Measurements from ENCODE around the gene COMMD6.

Gene COMMD6

GRCh38 chr13:75486146-75487062, 51.2 kb downstream of the COMMD6 start:
- DNase-seq, result peak in 2 of 3 donors; percentile 57 to 68
- H3K9me3 ChIP-seq (ENCODE audit: control extremely low read depth in 1 of 5, control insufficient read depth in 4 of 5, insufficient read depth in 2 of 5, low read depth in 1 of 5, low read length in 4 of 5), result no peaks in the 10 kb centered on the region
- H3K4me3 ChIP-seq (ENCODE audit: control insufficient read depth in 1 of 7, extremely low read depth in 1 of 7, insufficient read depth in 4 of 7, low read depth in 2 of 7, low read length in 6 of 7), result peak overlapping the region in 1 of 7 experiments; percentile 32
- H3K36me3 ChIP-seq (ENCODE audit: control insufficient read depth in 4 of 4, insufficient read depth in 4 of 4, low read length in 3 of 4), result no peaks in the 10 kb centered on the region
- no peak overlapping the region for H3K27ac ChIP-seq (ENCODE audit: insufficient read depth in 1 of 2, low read depth in 1 of 2, low read length in 2 of 2, poor library complexity in 1 of 2, severe bottlenecking in 2 of 2)
- CTCF ChIA-PET, result interaction anchor here (0.6 to 1.4 kb wide), 4 partner anchors 13 to 1838 kb away, joined by 3 to 5 read pairs (median 4); no protein-coding TSS in a partner anchor
- peaks cover 0 to 2% (median 0%) of the 10 kb centered on the region in 5 experiments for H3K27me3 ChIP-seq (replicated peaks in 2 of 5; ENCODE audit: control insufficient read depth in 4 of 5, insufficient read depth in 5 of 5, low read length in 4 of 5)
- POLR2A ChIA-PET, result interaction anchor here (0.9 kb wide), 1 partner anchor 37 kb away, joined by 3 read pairs; no protein-coding TSS in a partner anchor
- H3K4me1 ChIP-seq (ENCODE audit: control extremely low read depth in 1 of 4, control insufficient read depth in 4 of 4, insufficient read depth in 4 of 4, low read length in 3 of 4), result peaks cover 4 to 52% (median 23%) of the 10 kb centered on the region in 4 experiments
- 27% methylated on average over 5 of the region's 5 CpGs for WGBS (ENCODE audit: insufficient coverage)

- Histone ChIP-seq H3K27me3 (replicated peaks in 2 of 5; ENCODE audit: control insufficient read depth in 4 of 5, insufficient read depth in 5 of 5, low read length in 4 of 5) (peaks cover 0 to 4% (median 0%) of the 10 kb centered on the region in 5 experiments), H3K36me3 (ENCODE audit: control insufficient read depth in 4 of 4, insufficient read depth in 4 of 4, low read length in 3 of 4) (no peaks in the 10 kb centered on the region), H3K4me1 (ENCODE audit: control extremely low read depth in 1 of 4, control insufficient read depth in 4 of 4, insufficient read depth in 4 of 4, low read length in 3 of 4) (peaks cover 4 to 55% (median 30%) of the 10 kb centered on the region in 4 experiments), H3K27ac (ENCODE audit: insufficient read depth in 1 of 2, low read depth in 1 of 2, low read length in 2 of 2, poor library complexity in 1 of 2, severe bottlenecking in 2 of 2) (no peak overlapping the region), H3K9me3 (ENCODE audit: control extremely low read depth in 1 of 5, control insufficient read depth in 4 of 5, insufficient read depth in 2 of 5, low read depth in 1 of 5, low read length in 4 of 5) (no peaks in the 10 kb centered on the region), H3K4me3 (ENCODE audit: control insufficient read depth in 1 of 7, extremely low read depth in 1 of 7, insufficient read depth in 4 of 7, low read depth in 2 of 7, low read length in 6 of 7) (no peak overlapping the region)
- WGBS (ENCODE audit: insufficient coverage), result no CpG with 5 or more reads among the region's 1 CpG
- DNase-seq, result no peak
- POLR2A ChIA-PET, result interaction anchor here (0.7 to 0.9 kb wide), 2 partner anchors 38 to 53 kb away, joined by 3 read pairs; no protein-coding TSS in a partner anchor
- CTCF ChIA-PET, result interaction anchor here (0.5 to 0.6 kb wide), 3 partner anchors 27 to 73 kb away, joined by 3 read pairs; no protein-coding TSS in a partner anchor
Measured at GRCh38 chr13:75485286-75486062, 52.2 kb downstream of the COMMD6 start.

- Histone ChIP-seq H3K4me3 (ENCODE audit: control insufficient read depth in 1 of 7, extremely low read depth in 1 of 7, insufficient read depth in 4 of 7, low read depth in 2 of 7, low read length in 6 of 7) (peak overlapping the region in 6 of 7 experiments; percentile 68 to 88 (median 83)), H3K27me3 (replicated peaks in 2 of 5; ENCODE audit: control insufficient read depth in 4 of 5, insufficient read depth in 5 of 5, low read length in 4 of 5) (peaks cover 0 to 4% (median 0%) of the 10 kb centered on the region in 5 experiments), H3K27ac (ENCODE audit: insufficient read depth in 1 of 2, low read depth in 1 of 2, low read length in 2 of 2, poor library complexity in 1 of 2, severe bottlenecking in 2 of 2) (no peak overlapping the region), H3K9me3 (ENCODE audit: control extremely low read depth in 1 of 5, control insufficient read depth in 4 of 5, insufficient read depth in 2 of 5, low read depth in 1 of 5, low read length in 4 of 5) (no peaks in the 10 kb centered on the region), H3K4me1 (ENCODE audit: control extremely low read depth in 1 of 4, control insufficient read depth in 4 of 4, insufficient read depth in 4 of 4, low read length in 3 of 4) (peaks cover 4 to 53% (median 32%) of the 10 kb centered on the region in 4 experiments), H3K36me3 (ENCODE audit: control insufficient read depth in 4 of 4, insufficient read depth in 4 of 4, low read length in 3 of 4) (no peaks in the 10 kb centered on the region)
- POLR2A ChIA-PET, result no interaction called here
- DNase-seq, result no peak
- CTCF ChIA-PET, result interaction anchor here (1.0 to 2.9 kb wide), 7 partner anchors 10 to 109 kb away, joined by 3 to 12 read pairs (median 6); partner anchors contain the start of gene UCHL3
- no CpG with 5 or more reads among the region's 1 CpG for WGBS (ENCODE audit: insufficient coverage)
Measured at GRCh38 chr13:75482820-75483079, 54.9 kb downstream of the COMMD6 start.

GRCh38 chr13:75482070-75482819, 55.4 kb downstream of the COMMD6 start, which contains the start of gene TBC1D4:
TSS of gene TBC1D4 (minus strand) at chr13:75482169. CDS start at chr13:75481767, 402 bp downstream.
- peak; percentile 84 to 92 (median 87) for DNase-seq
- Histone ChIP-seq H3K36me3 (ENCODE audit: control insufficient read depth in 4 of 4, insufficient read depth in 4 of 4, low read length in 3 of 4) (no peaks in the 10 kb centered on the region), H3K27ac (ENCODE audit: insufficient read depth in 1 of 2, low read depth in 1 of 2, low read length in 2 of 2, poor library complexity in 1 of 2, severe bottlenecking in 2 of 2) (no peak within 1 kb of the TSS), H3K4me3 (ENCODE audit: control insufficient read depth in 1 of 7, extremely low read depth in 1 of 7, insufficient read depth in 4 of 7, low read depth in 2 of 7, low read length in 6 of 7) (peak within 1 kb of the TSS; percentile 68 to 94 (median 85)), H3K27me3 (replicated peaks in 2 of 5; ENCODE audit: control insufficient read depth in 4 of 5, insufficient read depth in 5 of 5, low read length in 4 of 5) (peaks cover 0 to 4% (median 0%) of the 10 kb centered on the region in 5 experiments), H3K4me1 (ENCODE audit: control extremely low read depth in 1 of 4, control insufficient read depth in 4 of 4, insufficient read depth in 4 of 4, low read length in 3 of 4) (peaks cover 4 to 48% (median 32%) of the 10 kb centered on the region in 4 experiments), H3K9me3 (ENCODE audit: control extremely low read depth in 1 of 5, control insufficient read depth in 4 of 5, insufficient read depth in 2 of 5, low read depth in 1 of 5, low read length in 4 of 5) (no peaks in the 10 kb centered on the region)
- 0% methylated on average over 44 of the region's 58 CpGs for WGBS (ENCODE audit: insufficient coverage)
- ChIA-PET CTCF (interaction anchor here (0.6 to 2.9 kb wide), 11 partner anchors 11 to 115 kb away, joined by 3 to 12 read pairs (median 3); partner anchors contain the start of gene UCHL3), POLR2A (no interaction called here)

- POLR2A ChIA-PET, result no interaction called here
- WGBS (ENCODE audit: insufficient coverage), result under 1% methylated on average over 92 of the region's 100 CpGs
- Histone ChIP-seq H3K4me3 (ENCODE audit: control insufficient read depth in 1 of 7, extremely low read depth in 1 of 7, insufficient read depth in 4 of 7, low read depth in 2 of 7, low read length in 6 of 7) (peak overlapping the region; percentile 68 to 94 (median 85)), H3K36me3 (ENCODE audit: control insufficient read depth in 4 of 4, insufficient read depth in 4 of 4, low read length in 3 of 4) (no peaks in the 10 kb centered on the region), H3K27ac (ENCODE audit: insufficient read depth in 1 of 2, low read depth in 1 of 2, low read length in 2 of 2, poor library complexity in 1 of 2, severe bottlenecking in 2 of 2) (no peak overlapping the region), H3K9me3 (ENCODE audit: control extremely low read depth in 1 of 5, control insufficient read depth in 4 of 5, insufficient read depth in 2 of 5, low read depth in 1 of 5, low read length in 4 of 5) (no peaks in the 10 kb centered on the region), H3K4me1 (ENCODE audit: control extremely low read depth in 1 of 4, control insufficient read depth in 4 of 4, insufficient read depth in 4 of 4, low read length in 3 of 4) (peaks cover 4 to 40% (median 26%) of the 10 kb centered on the region in 4 experiments), H3K27me3 (replicated peaks in 2 of 5; ENCODE audit: control insufficient read depth in 4 of 5, insufficient read depth in 5 of 5, low read length in 4 of 5) (peaks cover 0 to 4% (median 0%) of the 10 kb centered on the region in 5 experiments)
- peak; percentile 16 to 67 (median 55) for DNase-seq
- CTCF ChIA-PET, result interaction anchor here (0.6 to 2.9 kb wide), 8 partner anchors 12 to 106 kb away, joined by 3 to 12 read pairs (median 6); partner anchors contain the start of gene UCHL3
Measured at GRCh38 chr13:75481176-75482069, 56.2 kb downstream of the COMMD6 start.

All from common myeloid progenitor, CD34-positive (primary cell).